ENCODE measurements around the gene TAOK3.
"Not testable (repeated sequence)": the region's sequence is repeated elsewhere in the genome, so short reads cannot be mapped to it uniquely, and the experiment has no call there.

Gene TAOK3

GRCh38 chr12:118288174-118288573, 84.5 kb downstream of the TAOK3 start:
- Histone ChIP-seq H3K27me3 (replicated peaks) (no peaks in the 10 kb centered on the region), H3K36me3 (replicated peaks) (no peaks in the 10 kb centered on the region), H3K27ac (no peak overlapping the region), H3K4me3 (ENCODE audit: low read depth, low read length) (no peak overlapping the region)
- no peak for TF ChIP-seq CTCF (IDR thresholded peaks at IDR 0.05; ENCODE audit: low read depth, low read length, missing control alignments)
- in situ Hi-C loops (cut with HindIII; ENCODE audit: low pct_ligation_motif_present, low sequenced_read_pairs), result no loop called here
- no peak for DNase-seq

GRCh38 chr12:118287728-118288127, 85.0 kb downstream of the TAOK3 start:
- Histone ChIP-seq H3K36me3 (replicated peaks) (no peaks in the 10 kb centered on the region), H3K4me3 (ENCODE audit: low read depth, low read length) (no peak overlapping the region), H3K27ac (no peak overlapping the region), H3K27me3 (replicated peaks) (no peaks in the 10 kb centered on the region)
- no peak for DNase-seq
- in situ Hi-C loops (cut with HindIII; ENCODE audit: low pct_ligation_motif_present, low sequenced_read_pairs), result no loop called here
- TF ChIP-seq CTCF (IDR thresholded peaks at IDR 0.05; ENCODE audit: low read depth, low read length, missing control alignments), result no peak

GRCh38 chr12:118282767-118283166, 89.9 kb downstream of the TAOK3 start:
- in situ Hi-C loops (cut with HindIII; ENCODE audit: low pct_ligation_motif_present, low sequenced_read_pairs), result no loop called here
- no peak for DNase-seq
- H3K4me3 ChIP-seq (ENCODE audit: low read depth, low read length), result no peak overlapping the region
- H3K27me3 ChIP-seq (replicated peaks), result no peaks in the 10 kb centered on the region
- no peaks in the 10 kb centered on the region for H3K36me3 ChIP-seq (replicated peaks)
- no peak for TF ChIP-seq CTCF (IDR thresholded peaks at IDR 0.05; ENCODE audit: low read depth, low read length, missing control alignments)
- no peak overlapping the region for H3K27ac ChIP-seq

- DNase-seq; H3K27me3 ChIP-seq (replicated peaks); in situ Hi-C loops (cut with HindIII; ENCODE audit: low pct_ligation_motif_present, low sequenced_read_pairs); H3K4me3 ChIP-seq (ENCODE audit: low read depth, low read length); H3K27ac ChIP-seq; H3K36me3 ChIP-seq (replicated peaks): not testable (repeated sequence)
Observed at GRCh38 chr12:118278288-118278687, 94.4 kb downstream of the TAOK3 start.

- DNase-seq, result no peak
Observed at GRCh38 chr12:118274066-118274465, 98.6 kb downstream of the TAOK3 start.

GRCh38 chr12:118271770-118272417, 100.8 kb downstream of the TAOK3 start:
- Histone ChIP-seq H3K36me3 (replicated peaks) (no peaks in the 10 kb centered on the region), H3K27me3 (replicated peaks) (no peaks in the 10 kb centered on the region), H3K4me3 (ENCODE audit: low read depth, low read length) (no peak overlapping the region), H3K27ac (no peak overlapping the region)
- no peak for DNase-seq
- in situ Hi-C loops (cut with HindIII; ENCODE audit: low pct_ligation_motif_present, low sequenced_read_pairs), result no loop called here
- TF ChIP-seq CTCF (IDR thresholded peaks at IDR 0.05; ENCODE audit: low read depth, low read length, missing control alignments), result no peak

More at GRCh38 chr12:118274066-118274465, 98.6 kb downstream of the TAOK3 start:
- no peak for TF ChIP-seq CTCF (IDR thresholded peaks at IDR 0.05; ENCODE audit: low read depth, low read length, missing control alignments)
- H3K27me3 ChIP-seq (replicated peaks), result no peaks in the 10 kb centered on the region
- no peaks in the 10 kb centered on the region for H3K36me3 ChIP-seq (replicated peaks)
- no peak overlapping the region for H3K27ac ChIP-seq
- in situ Hi-C loops (cut with HindIII; ENCODE audit: low pct_ligation_motif_present, low sequenced_read_pairs), result no loop called here
- H3K4me3 ChIP-seq (ENCODE audit: low read depth, low read length), result no peak overlapping the region

Measured in brain microvascular endothelial cell (primary cell).